Ovary (tissue), 3 donors: ENCODE measurements around the gene GDA.

ENCODE experiments used
- CTCF ChIP-seq, 3 donors: fragments of 450-650 bp in 2 of 3; fragments of 200-600 bp in 1 of 3; IDR thresholded peaks; one replicate each; pipeline versions ENCODE4 v1.5.1 to v1.8.0; 2016 to 2022; ENCODE audit warnings: antibody characterized with exemption in 3 of 3, mild to moderate bottlenecking in 1 of 3
- POLR2A ChIP-seq: fragments of 450-650 bp; IDR thresholded peaks from one replicate; pipeline ENCODE4 v1.6.1; 2017; ENCODE audit warnings: antibody characterized with exemption, mild to moderate bottlenecking, moderate library complexity
- donor health status: DM: no; HTN: no; CAD: no.

- TF ChIP-seq CTCF (IDR thresholded peaks at IDR 0.05) (no peak), POLR2A (no peak)
Measured at GRCh38 chr9:72292874-72293607, 143.8 kb downstream of the GDA start.
